HEK293 (cell line): Measurements from ENCODE around the gene SHC3.

ENCODE experiments used
- CTCF ChIA-PET: fragments of 350-600 bp; formaldehyde crosslinking; extraction: SDS; loops from one replicate; lab custom pipeline; 2021; ENCODE audit warnings: antibody characterized with exemption; lab: Yijun Ruan, JAX
- POLR2A ChIA-PET: fragments of 300-600 bp; formaldehyde crosslinking; extraction: SDS; loops from one replicate; lab custom pipeline; 2020; ENCODE audit warnings: antibody characterized with exemption, inconsistent platforms; lab: Yijun Ruan, JAX
- H3K27ac ChIP-seq: fragments of 200-500 bp; sonication (Bioruptor generic); 2 replicates; pipeline ENCODE4 v1.5.1; 2014; ENCODE audit warnings: low read depth, low read length, control low read depth, inconsistent platforms; ENCODE audit errors: extremely low read depth
- H3K36me3 ChIP-seq, 2 experiments: fragments of 200-500 bp in 1 of 2; sonication (Bioruptor generic) in 1 of 2; 1 replicate in 1 of 2; 2 replicates in 1 of 2; pipeline ENCODE4 v1.5.1; 2014 to 2017; ENCODE audit warnings: inconsistent platforms in 2 of 2, low read length in 2 of 2; ENCODE audit not compliant: control insufficient read depth in 2 of 2, insufficient read depth in 1 of 2
- H3K4me1 ChIP-seq: fragments of 200-500 bp; sonication (Bioruptor generic); 2 replicates; pipeline ENCODE4 v1.5.1; 2014; ENCODE audit warnings: mild to moderate bottlenecking, low read length, inconsistent platforms; ENCODE audit not compliant: control insufficient read depth, insufficient read depth
- H3K4me3 ChIP-seq: 2 replicates; pipeline ENCODE4 v1.5.1; 2011; ENCODE audit warnings: low read depth, mild to moderate bottlenecking, control low read depth, low read length, moderate library complexity
- H3K9me3 ChIP-seq: fragments of 200-500 bp; sonication (Bioruptor generic); 2 replicates; pipeline ENCODE4 v1.5.1; 2014; ENCODE audit warnings: low read depth, low read length, inconsistent platforms; ENCODE audit not compliant: control insufficient read depth, insufficient read depth
- TCF7L2 ChIP-seq: IDR thresholded peaks from 2 replicates; pipeline ENCODE4 v1.6.1; 2011; ENCODE audit warnings: low read depth, mild to moderate bottlenecking, inconsistent platforms, low read length, moderate library complexity, borderline replicate concordance
- ZNF121 ChIP-seq: fragments of 450-650 bp; formaldehyde crosslinking; IDR thresholded peaks from 2 replicates; pipeline ENCODE4 v1.5.1; 2016; ENCODE audit warnings: missing biosample characterization, missing genetic modification characterization
- ZNF132 ChIP-seq: fragments of 450-650 bp; formaldehyde crosslinking; IDR thresholded peaks from 2 replicates; pipeline ENCODE4 v1.5.1; 2017; ENCODE audit warnings: missing biosample characterization, missing genetic modification characterization, borderline replicate concordance
- ZNF184 ChIP-seq: fragments of 450-650 bp; IDR thresholded peaks from 2 replicates; pipeline ENCODE4 v1.5.1; 2018; ENCODE audit warnings: missing biosample characterization, mild to moderate bottlenecking, missing genetic modification characterization
- ZNF24 ChIP-seq: fragments of 450-650 bp; formaldehyde crosslinking; IDR thresholded peaks from 2 replicates; pipeline ENCODE4 v1.5.1; 2016; ENCODE audit warnings: missing biosample characterization, missing genetic modification characterization
- ZNF341 ChIP-seq: fragments of 450-650 bp; formaldehyde crosslinking; IDR thresholded peaks from 2 replicates; pipeline ENCODE4; 2016; ENCODE audit warnings: low read depth, missing biosample characterization, missing genetic modification characterization
- ZNF394 ChIP-seq: fragments of 450-650 bp; formaldehyde crosslinking; IDR thresholded peaks from 2 replicates; pipeline ENCODE4 v1.5.1; 2016; ENCODE audit warnings: missing biosample characterization, missing genetic modification characterization, mild to moderate bottlenecking, moderate library complexity, borderline replicate concordance
- ZNF48 ChIP-seq: fragments of 450-650 bp; formaldehyde crosslinking; IDR thresholded peaks from 2 replicates; pipeline ENCODE4 v1.5.1; 2016; ENCODE audit warnings: missing biosample characterization, missing genetic modification characterization
- ZNF548 ChIP-seq: fragments of 450-650 bp; formaldehyde crosslinking; IDR thresholded peaks from 2 replicates; pipeline ENCODE4 v1.5.1; 2016; ENCODE audit warnings: missing biosample characterization, missing genetic modification characterization
- ZNF555 ChIP-seq: fragments of 450-650 bp; formaldehyde crosslinking; conservative IDR thresholded peaks from 2 replicates; pipeline ENCODE4 v1.5.1; 2017; ENCODE audit warnings: missing biosample characterization, mild to moderate bottlenecking, missing genetic modification characterization, inconsistent platforms
- TF ChIP-seq, protein P1 (sequence below): fragments of 450-650 bp; formaldehyde crosslinking; IDR thresholded peaks from 2 replicates; pipeline ENCODE4 v1.5.1; 2016; ENCODE audit warnings: missing biosample characterization, missing genetic modification characterization, borderline replicate concordance
- TF ChIP-seq, protein P2 (sequence below): fragments of 450-650 bp; formaldehyde crosslinking; IDR thresholded peaks from 2 replicates; pipeline ENCODE4 v1.5.1; 2016; ENCODE audit warnings: missing biosample characterization, missing genetic modification characterization, low read depth
- TF ChIP-seq, protein P3 (sequence below): fragments of 450-650 bp; formaldehyde crosslinking; IDR thresholded peaks from 2 replicates; pipeline ENCODE4 v1.5.1; 2016; ENCODE audit warnings: missing biosample characterization, missing genetic modification characterization
- TF ChIP-seq, protein P4 (sequence below): fragments of 450-650 bp; formaldehyde crosslinking; IDR thresholded peaks from 2 replicates; pipeline ENCODE4 v1.5.1; 2016; ENCODE audit warnings: missing biosample characterization, missing genetic modification characterization
- TF ChIP-seq, protein P5 (sequence below): fragments of 450-650 bp; formaldehyde crosslinking; IDR thresholded peaks from 2 replicates; pipeline ENCODE4; 2016; ENCODE audit warnings: missing biosample characterization, missing genetic modification characterization
- TF ChIP-seq, protein P6 (sequence below): fragments of 450-650 bp; IDR thresholded peaks from 2 replicates; pipeline ENCODE4 v1.5.1; 2018; ENCODE audit warnings: missing biosample characterization, missing genetic modification characterization
- TF ChIP-seq, protein P7 (sequence below): fragments of 450-650 bp; IDR thresholded peaks from 2 replicates; pipeline ENCODE4 v1.5.1; 2018; ENCODE audit warnings: missing biosample characterization, mild to moderate bottlenecking, missing genetic modification characterization

The SHC3 gene

DNA sequence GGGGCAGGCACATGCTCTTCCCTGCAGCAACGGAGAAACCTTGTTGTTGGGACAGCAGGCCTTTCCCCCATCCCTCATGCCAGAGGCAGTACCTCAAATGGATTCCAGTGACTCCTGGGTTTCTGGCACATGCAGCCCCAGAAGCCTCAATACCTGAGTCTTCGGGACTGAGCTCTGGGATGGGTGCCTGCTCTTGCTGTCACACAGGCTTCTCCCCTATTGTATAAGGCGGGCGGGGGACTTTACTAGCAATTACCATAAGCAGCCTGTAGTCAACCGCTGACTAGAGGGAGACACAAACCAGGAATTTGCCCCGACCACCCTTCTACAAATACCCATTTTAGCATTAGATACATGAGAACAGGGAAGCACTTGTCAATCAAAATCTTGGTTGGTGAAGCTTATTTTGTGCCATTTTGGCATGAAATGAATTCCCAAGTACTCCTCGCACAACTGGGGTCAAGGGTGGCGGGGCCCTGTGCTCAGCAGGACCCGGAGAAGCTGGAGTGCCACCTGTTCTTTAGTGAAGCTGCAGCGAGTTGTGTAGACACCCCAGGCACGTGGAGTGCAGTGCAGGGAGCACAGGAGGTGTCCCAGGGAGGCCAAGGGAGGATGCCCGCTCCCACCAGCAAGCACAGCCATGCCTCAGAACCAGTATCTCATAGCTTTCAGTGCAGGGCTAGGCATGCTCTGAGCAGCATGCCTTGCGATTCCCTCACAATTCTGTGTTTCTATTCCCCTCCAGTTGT lies 166.2 kb downstream of the SHC3 start:
- no peaks in the 10 kb centered on the region for H3K4me1 ChIP-seq
- ChIA-PET CTCF (no interaction called here), POLR2A (no interaction called here)
- no peaks in the 10 kb centered on the region for H3K9me3 ChIP-seq
- H3K4me3 ChIP-seq: no peak overlapping the region
- TF ChIP-seq TCF7L2 (no peak), ZNF48 (tag by site-specific recombination) (no peak), ZNF132 (tag by site-specific recombination) (no peak), ZNF341 (tag by site-specific recombination) (no peak), ZNF548 (tag by site-specific recombination) (no peak), ZNF394 (tag by site-specific recombination) (no peak), ZNF555 (no peak), ZNF24 (tag by site-specific recombination) (no peak)
- TF ChIP-seq, protein P1, sequence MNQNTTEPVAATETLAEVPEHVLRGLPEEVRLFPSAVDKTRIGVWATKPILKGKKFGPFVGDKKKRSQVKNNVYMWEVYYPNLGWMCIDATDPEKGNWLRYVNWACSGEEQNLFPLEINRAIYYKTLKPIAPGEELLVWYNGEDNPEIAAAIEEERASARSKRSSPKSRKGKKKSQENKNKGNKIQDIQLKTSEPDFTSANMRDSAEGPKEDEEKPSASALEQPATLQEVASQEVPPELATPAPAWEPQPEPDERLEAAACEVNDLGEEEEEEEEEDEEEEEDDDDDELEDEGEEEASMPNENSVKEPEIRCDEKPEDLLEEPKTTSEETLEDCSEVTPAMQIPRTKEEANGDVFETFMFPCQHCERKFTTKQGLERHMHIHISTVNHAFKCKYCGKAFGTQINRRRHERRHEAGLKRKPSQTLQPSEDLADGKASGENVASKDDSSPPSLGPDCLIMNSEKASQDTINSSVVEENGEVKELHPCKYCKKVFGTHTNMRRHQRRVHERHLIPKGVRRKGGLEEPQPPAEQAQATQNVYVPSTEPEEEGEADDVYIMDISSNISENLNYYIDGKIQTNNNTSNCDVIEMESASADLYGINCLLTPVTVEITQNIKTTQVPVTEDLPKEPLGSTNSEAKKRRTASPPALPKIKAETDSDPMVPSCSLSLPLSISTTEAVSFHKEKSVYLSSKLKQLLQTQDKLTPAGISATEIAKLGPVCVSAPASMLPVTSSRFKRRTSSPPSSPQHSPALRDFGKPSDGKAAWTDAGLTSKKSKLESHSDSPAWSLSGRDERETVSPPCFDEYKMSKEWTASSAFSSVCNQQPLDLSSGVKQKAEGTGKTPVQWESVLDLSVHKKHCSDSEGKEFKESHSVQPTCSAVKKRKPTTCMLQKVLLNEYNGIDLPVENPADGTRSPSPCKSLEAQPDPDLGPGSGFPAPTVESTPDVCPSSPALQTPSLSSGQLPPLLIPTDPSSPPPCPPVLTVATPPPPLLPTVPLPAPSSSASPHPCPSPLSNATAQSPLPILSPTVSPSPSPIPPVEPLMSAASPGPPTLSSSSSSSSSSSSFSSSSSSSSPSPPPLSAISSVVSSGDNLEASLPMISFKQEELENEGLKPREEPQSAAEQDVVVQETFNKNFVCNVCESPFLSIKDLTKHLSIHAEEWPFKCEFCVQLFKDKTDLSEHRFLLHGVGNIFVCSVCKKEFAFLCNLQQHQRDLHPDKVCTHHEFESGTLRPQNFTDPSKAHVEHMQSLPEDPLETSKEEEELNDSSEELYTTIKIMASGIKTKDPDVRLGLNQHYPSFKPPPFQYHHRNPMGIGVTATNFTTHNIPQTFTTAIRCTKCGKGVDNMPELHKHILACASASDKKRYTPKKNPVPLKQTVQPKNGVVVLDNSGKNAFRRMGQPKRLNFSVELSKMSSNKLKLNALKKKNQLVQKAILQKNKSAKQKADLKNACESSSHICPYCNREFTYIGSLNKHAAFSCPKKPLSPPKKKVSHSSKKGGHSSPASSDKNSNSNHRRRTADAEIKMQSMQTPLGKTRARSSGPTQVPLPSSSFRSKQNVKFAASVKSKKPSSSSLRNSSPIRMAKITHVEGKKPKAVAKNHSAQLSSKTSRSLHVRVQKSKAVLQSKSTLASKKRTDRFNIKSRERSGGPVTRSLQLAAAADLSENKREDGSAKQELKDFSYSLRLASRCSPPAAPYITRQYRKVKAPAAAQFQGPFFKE (tag by site-specific recombination): no peak
- TF ChIP-seq, protein P2, sequence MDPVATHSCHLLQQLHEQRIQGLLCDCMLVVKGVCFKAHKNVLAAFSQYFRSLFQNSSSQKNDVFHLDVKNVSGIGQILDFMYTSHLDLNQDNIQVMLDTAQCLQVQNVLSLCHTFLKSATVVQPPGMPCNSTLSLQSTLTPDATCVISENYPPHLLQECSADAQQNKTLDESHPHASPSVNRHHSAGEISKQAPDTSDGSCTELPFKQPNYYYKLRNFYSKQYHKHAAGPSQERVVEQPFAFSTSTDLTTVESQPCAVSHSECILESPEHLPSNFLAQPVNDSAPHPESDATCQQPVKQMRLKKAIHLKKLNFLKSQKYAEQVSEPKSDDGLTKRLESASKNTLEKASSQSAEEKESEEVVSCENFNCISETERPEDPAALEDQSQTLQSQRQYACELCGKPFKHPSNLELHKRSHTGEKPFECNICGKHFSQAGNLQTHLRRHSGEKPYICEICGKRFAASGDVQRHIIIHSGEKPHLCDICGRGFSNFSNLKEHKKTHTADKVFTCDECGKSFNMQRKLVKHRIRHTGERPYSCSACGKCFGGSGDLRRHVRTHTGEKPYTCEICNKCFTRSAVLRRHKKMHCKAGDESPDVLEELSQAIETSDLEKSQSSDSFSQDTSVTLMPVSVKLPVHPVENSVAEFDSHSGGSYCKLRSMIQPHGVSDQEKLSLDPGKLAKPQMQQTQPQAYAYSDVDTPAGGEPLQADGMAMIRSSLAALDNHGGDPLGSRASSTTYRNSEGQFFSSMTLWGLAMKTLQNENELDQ (tag by site-specific recombination): no peak
- TF ChIP-seq, protein P3, sequence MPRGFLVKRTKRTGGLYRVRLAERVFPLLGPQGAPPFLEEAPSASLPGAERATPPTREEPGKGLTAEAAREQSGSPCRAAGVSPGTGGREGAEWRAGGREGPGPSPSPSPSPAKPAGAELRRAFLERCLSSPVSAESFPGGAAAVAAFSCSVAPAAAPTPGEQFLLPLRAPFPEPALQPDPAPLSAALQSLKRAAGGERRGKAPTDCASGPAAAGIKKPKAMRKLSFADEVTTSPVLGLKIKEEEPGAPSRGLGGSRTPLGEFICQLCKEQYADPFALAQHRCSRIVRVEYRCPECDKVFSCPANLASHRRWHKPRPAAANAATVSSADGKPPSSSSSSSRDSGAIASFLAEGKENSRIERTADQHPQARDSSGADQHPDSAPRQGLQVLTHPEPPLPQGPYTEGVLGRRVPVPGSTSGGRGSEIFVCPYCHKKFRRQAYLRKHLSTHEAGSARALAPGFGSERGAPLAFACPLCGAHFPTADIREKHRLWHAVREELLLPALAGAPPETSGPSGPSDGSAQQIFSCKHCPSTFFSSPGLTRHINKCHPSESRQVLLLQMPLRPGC (tag by site-specific recombination): no peak
- TF ChIP-seq, protein P4, sequence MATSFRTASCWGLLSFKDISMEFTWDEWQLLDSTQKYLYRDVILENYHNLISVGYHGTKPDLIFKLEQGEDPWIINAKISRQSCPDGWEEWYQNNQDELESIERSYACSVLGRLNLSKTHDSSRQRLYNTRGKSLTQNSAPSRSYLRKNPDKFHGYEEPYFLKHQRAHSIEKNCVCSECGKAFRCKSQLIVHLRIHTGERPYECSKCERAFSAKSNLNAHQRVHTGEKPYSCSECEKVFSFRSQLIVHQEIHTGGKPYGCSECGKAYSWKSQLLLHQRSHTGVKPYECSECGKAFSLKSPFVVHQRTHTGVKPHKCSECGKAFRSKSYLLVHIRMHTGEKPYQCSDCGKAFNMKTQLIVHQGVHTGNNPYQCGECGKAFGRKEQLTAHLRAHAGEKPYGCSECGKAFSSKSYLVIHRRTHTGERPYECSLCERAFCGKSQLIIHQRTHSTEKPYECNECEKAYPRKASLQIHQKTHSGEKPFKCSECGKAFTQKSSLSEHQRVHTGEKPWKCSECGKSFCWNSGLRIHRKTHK (tag by site-specific recombination): no peak
- no peak overlapping the region for H3K27ac ChIP-seq
- H3K36me3 ChIP-seq: no peaks in the 10 kb centered on the region

DNA sequence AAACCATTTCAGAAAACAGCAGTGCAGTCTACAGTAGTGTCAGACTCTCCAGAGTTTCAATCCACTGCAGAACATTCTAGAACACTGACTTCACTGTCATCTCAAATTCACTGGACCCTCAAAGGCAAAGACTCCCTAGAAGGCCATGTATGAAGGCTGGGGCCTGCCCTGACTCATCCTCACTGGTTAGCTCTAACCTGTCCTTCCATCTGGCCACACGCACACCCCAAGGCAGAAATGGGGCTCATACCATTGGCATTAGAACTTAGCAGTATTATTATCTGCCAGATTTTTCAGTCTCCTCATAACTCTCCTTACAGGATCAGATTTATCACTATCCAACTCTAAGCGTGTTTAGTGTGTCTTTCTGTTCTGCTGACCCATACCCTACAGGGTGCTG lies 166.9 kb downstream of the SHC3 start:
- H3K4me1 ChIP-seq: no peaks in the 10 kb centered on the region
- POLR2A ChIA-PET: no interaction called here
- CTCF ChIA-PET: no interaction called here
- no peak overlapping the region for H3K27ac ChIP-seq
- H3K9me3 ChIP-seq: no peaks in the 10 kb centered on the region
- H3K4me3 ChIP-seq: no peak overlapping the region
- H3K36me3 ChIP-seq: no peaks in the 10 kb centered on the region
- TF ChIP-seq, protein P5, sequence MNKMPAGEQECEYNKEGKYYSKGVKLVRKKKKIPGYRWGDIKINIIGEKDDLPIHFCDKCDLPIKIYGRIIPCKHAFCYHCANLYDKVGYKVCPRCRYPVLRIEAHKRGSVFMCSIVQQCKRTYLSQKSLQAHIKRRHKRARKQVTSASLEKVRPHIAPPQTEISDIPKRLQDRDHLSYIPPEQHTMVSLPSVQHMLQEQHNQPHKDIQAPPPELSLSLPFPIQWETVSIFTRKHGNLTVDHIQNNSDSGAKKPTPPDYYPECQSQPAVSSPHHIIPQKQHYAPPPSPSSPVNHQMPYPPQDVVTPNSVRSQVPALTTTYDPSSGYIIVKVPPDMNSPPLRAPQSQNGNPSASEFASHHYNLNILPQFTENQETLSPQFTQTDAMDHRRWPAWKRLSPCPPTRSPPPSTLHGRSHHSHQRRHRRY (tag by site-specific recombination): no peak
- TF ChIP-seq ZNF121 (tag by site-specific recombination): no peak
- no peak for TF ChIP-seq ZNF184 (tag by site-specific recombination)
- TF ChIP-seq, protein P6, sequence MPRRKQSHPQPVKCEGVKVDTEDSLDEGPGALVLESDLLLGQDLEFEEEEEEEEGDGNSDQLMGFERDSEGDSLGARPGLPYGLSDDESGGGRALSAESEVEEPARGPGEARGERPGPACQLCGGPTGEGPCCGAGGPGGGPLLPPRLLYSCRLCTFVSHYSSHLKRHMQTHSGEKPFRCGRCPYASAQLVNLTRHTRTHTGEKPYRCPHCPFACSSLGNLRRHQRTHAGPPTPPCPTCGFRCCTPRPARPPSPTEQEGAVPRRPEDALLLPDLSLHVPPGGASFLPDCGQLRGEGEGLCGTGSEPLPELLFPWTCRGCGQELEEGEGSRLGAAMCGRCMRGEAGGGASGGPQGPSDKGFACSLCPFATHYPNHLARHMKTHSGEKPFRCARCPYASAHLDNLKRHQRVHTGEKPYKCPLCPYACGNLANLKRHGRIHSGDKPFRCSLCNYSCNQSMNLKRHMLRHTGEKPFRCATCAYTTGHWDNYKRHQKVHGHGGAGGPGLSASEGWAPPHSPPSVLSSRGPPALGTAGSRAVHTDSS: no peak
- TF ChIP-seq, protein P7, sequence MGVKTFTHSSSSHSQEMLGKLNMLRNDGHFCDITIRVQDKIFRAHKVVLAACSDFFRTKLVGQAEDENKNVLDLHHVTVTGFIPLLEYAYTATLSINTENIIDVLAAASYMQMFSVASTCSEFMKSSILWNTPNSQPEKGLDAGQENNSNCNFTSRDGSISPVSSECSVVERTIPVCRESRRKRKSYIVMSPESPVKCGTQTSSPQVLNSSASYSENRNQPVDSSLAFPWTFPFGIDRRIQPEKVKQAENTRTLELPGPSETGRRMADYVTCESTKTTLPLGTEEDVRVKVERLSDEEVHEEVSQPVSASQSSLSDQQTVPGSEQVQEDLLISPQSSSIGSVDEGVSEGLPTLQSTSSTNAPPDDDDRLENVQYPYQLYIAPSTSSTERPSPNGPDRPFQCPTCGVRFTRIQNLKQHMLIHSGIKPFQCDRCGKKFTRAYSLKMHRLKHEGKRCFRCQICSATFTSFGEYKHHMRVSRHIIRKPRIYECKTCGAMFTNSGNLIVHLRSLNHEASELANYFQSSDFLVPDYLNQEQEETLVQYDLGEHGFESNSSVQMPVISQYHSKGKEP (tag by site-specific recombination): no peak
